ENCODE data around the gene GALNTL6. TPM values are rescaled to one million over a fixed set of nuclear protein-coding genes. Genes with fewer than 3 reads are reported as not detected.

Gene GALNTL6
- 0.06 TPM in 2 of 5 replicates, not detected in the others for total RNA-seq (2022; extraction: Qiagen RNA extraction)

DNA sequence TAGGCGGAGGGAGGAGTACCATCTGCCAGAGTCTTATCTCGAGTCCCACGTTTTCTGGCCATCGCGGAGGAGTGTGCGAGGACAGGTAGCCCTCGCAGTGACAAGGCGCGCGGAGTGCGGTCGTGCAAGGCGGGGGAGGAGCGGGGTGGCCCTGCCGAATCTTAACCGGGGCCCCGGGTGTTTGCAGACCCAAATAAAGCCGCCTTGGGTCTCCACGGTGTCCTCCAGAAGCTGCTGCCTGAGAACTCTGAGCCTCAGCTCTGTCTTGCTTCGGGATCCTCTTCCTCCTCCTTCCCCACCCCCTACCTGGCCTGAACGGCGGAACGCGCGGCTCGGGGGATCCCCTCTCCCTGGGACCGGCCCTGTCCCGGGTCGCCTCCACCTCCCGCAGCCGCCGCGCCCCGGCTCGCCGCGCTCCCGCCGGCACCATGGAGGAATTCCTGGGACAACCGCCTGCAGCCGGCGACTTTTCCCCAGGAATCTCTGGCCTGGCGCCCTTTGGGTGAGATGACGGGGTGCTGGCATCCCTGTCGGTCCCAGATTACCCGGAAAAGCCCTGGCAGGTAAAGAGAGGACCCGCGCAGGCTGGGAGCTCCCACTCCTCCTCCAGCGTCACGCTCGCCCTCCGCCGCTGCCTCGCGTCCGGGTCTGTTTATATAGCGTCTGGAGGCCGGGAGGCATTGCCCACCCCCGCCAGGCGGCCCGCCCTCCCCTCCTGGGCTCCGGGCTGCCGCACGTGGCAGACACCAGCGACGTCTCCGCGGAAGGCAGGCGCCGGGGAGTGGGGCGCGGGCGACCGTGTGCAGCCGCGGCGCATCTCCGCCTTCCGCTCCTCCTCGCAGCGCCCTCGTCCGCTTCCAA, at the start of gene GALNTL6:
GALNTL6 (plus strand) TSS at position 740 of the 861 bp plus-strand sequence.

Measured in A549 treated with Hydrocortisone at 1 μM for 4 hours (cell line).